Lower lobe of right lung (tissue), 2 donors: ENCODE measurements around the gene KIRREL3. TPM values are rescaled to one million over a fixed set of nuclear protein-coding genes. Genes with fewer than 3 reads are reported as not detected.
A peak's percentile ranks its signal among the peaks of the same experiment; 100 is the strongest.

Experiments used
- ATAC-seq, 2 donors: fragments of 200-7000 bp; cut with Tn5 transposase; one replicate each; pipeline ENCODE4 v1.9.1; 2020 to 2022; ENCODE audit warnings: mild to moderate bottlenecking in 2 of 2, moderate library complexity in 2 of 2
- DNase-seq: peaks from one replicate; pipeline ENCODE4 v3.0.0-alpha.2; 2020
- H3K27ac ChIP-seq: fragments of 200-600 bp; one replicate; pipeline ENCODE4 v1.8.0; 2022
- H3K27me3 ChIP-seq: fragments of 200-600 bp; one replicate; pipeline ENCODE4 v1.8.0; 2022; ENCODE audit warnings: low read depth
- H3K36me3 ChIP-seq: fragments of 200-600 bp; one replicate; pipeline ENCODE4 v1.8.0; 2022; ENCODE audit warnings: mild to moderate bottlenecking
- H3K4me1 ChIP-seq: fragments of 200-600 bp; one replicate; pipeline ENCODE4 v1.8.0; 2022
- H3K4me3 ChIP-seq: fragments of 200-600 bp; one replicate; pipeline ENCODE4 v1.8.0; 2022; ENCODE audit warnings: mild to moderate bottlenecking
- H3K9me3 ChIP-seq: fragments of 200-600 bp; one replicate; pipeline ENCODE4 v1.8.0; 2022
- CTCF ChIP-seq: fragments of 200-600 bp; IDR thresholded peaks from one replicate; pipeline ENCODE4 v1.8.0; 2022; ENCODE audit warnings: antibody characterized with exemption, mild to moderate bottlenecking
- intact Hi-C: fragments of 100-400 bp; cut with DNase I; formaldehyde crosslinking; loops from one replicate; pipeline ENCODE4 v1.11.0; 2022
- total RNA-seq: library from RNA; stranded (reverse); fragmentation: NEBNext Ultra II Directional; extraction: Animal tissue kit (Norgen Biotek cat#: 25700); gene quantifications from one replicate; pipeline ENCODE4 v1.2.1, GENCODE V29; 2021
- donor health status: DM: no; HTN: yes; CAD: no; lungs with severe emphysema.

The KIRREL3 gene
- total RNA-seq, 1 donor from 2014 or later, result 0.15 TPM

- Histone ChIP-seq H3K4me1 (peaks cover 4% of the 10 kb centered on the region), H3K36me3 (no peaks in the 10 kb centered on the region), H3K27ac (no peak overlapping the region), H3K27me3 (peaks cover 13% of the 10 kb centered on the region), H3K9me3 (no peaks in the 10 kb centered on the region), H3K4me3 (no peak overlapping the region)
- ATAC-seq (no peak), DNase-seq (no peak)
- no peak for TF ChIP-seq CTCF
- intact Hi-C loops, result no loop called here
Measured at GRCh38 chr11:126992804-126993111, 7.8 kb downstream of the KIRREL3 start.

DNA sequence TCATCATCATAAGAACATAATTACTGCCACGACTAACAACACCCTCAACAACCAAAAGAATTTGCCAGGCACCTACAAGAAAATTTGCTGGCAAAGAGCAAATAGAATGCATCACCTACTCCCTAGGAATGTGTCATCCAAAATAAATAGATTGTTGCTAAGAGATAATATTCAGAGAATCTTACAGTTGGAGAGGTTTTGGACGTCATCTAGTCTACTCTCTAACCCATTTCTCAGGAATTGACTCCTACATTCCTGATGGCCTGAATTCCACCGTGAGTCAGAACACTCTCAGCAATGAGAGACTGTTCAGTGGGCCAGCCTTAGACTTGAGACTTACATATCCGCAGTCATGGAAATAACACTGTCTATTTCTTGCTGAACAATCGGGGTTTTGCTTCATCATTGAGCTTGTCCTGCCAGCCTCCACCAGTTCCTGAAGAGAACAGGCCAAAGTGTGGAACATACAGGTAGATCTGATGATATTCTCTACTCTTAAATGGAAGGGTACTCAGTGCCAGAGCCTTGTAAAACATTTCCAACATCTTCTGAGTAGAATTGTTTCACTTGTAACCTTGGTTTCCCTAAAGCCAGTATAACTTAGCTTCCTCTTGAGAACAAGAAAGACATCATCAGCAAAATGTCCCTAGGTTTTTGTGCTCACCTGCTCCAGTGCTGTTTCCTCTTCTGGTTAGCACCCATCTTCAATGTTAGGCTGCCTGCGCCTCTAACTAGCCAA lies 8.3 kb downstream of the KIRREL3 start:
- Histone ChIP-seq H3K27me3 (peaks cover 8% of the 10 kb centered on the region), H3K27ac (no peak overlapping the region), H3K36me3 (no peaks in the 10 kb centered on the region), H3K4me1 (peaks cover 4% of the 10 kb centered on the region), H3K9me3 (no peaks in the 10 kb centered on the region), H3K4me3 (no peak overlapping the region)
- DNase-seq, result no peak
- ATAC-seq, result peak; percentile 22 to 29
- intact Hi-C loops, result no loop called here
- no peak for TF ChIP-seq CTCF

DNA sequence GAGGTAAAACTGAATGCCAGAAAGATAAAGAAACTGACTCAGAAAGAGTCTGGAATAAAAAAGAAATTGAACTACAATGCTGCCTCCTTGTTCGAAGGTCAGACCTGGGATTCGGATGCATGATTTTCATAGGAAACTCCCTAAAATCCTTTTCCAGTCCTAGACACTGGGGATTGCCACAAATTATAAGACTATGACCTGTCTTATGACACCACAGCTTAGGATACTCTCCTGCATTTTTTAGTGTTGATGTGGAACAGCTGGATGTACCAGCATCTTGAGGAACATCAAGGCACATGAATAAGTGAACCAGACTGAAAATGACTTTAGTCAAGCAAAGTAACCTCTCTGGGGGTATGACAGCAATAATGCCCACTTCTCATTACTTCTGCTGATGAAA lies 9.0 kb downstream of the KIRREL3 start:
- DNase-seq (no peak), ATAC-seq (no peak)
- H3K9me3 ChIP-seq, result no peaks in the 10 kb centered on the region
- no peaks in the 10 kb centered on the region for H3K36me3 ChIP-seq
- no peak overlapping the region for H3K27ac ChIP-seq
- H3K4me3 ChIP-seq, result no peak overlapping the region
- TF ChIP-seq CTCF, result no peak
- peaks cover 1% of the 10 kb centered on the region for H3K27me3 ChIP-seq
- H3K4me1 ChIP-seq, result peaks cover 4% of the 10 kb centered on the region
- intact Hi-C loops, result no loop called here

DNA sequence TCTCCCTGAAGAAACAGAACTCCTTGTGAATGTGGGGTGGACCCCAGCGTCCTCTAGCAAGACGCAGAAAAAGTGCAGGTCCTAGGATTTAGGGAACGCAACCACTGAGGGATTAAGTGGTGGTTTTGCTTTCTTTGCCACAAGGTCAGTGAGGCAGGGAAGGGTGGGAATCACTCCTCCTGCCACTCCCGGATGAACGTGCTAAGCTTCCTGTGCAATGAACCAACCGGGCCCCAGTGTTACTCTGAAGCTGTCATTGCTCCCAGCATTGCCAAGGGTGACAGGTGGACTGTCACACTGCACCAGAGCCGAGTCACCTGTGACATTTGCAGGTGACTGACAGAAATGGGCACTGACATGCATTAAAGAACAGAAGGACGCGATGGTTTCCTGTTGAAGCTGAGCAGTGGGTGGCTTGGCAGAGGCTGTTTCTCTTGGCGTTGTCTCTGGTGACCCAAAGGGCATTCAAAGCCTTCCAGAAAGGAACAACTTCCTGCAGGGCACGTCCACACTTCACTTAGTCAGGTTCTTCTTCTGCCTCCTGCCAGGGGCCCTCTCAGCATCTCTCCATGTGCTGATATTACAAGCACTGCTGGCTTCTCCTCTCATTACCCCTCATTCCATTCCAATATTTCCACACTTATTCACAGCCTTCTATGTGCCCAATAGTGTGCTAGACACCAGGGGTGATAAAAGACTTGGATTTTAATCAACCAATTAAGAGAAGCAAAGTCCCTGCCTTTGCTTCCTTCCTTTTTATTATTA lies 9.7 kb downstream of the KIRREL3 start:
- Histone ChIP-seq H3K4me1 (peaks cover 4% of the 10 kb centered on the region), H3K9me3 (no peaks in the 10 kb centered on the region), H3K27ac (no peak overlapping the region), H3K4me3 (no peak overlapping the region), H3K36me3 (no peaks in the 10 kb centered on the region), H3K27me3 (no peaks in the 10 kb centered on the region)
- DNase-seq (no peak), ATAC-seq (no peak)
- peak; percentile 3 for TF ChIP-seq CTCF
- intact Hi-C loops, result no loop called here

DNA sequence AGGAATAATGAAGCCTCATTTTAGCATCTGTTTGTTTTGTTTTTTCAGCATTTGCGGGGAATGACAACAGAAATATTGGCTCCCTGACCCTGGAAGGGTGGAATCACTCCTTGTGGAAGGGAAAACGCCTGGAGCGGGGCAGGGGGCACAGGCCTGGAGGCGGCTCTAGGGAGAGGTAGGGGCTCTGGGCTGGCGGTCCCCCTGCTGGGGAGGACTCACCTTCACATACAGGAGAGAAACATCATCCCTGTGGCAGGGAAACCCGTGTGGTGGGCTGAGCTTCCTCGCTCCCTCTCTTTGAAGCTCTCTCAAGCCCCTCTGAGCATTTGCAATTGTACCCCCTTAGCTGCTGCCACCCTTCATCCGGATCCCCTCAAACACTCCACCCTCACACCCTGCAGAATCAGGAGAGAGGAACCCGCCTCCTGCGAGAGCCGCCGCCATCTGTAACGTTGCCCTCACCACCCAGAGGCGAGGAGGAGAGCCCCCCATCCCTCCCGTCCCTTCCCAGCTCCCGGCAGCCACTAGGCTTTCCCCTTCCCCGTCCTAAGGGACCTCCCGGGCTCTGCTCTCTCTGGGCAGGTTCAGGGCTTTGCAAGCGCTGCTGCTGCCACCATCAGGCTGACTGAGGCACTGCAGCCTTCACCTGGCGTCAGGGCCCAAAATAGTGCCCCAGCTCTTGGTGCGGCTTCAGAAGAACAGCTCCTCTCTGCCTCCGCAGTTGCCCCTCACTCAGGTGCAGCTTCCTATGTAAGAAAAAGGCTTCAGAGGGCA lies 10.4 kb downstream of the KIRREL3 start:
- Histone ChIP-seq H3K36me3 (no peaks in the 10 kb centered on the region), H3K4me3 (no peak overlapping the region), H3K9me3 (no peaks in the 10 kb centered on the region), H3K4me1 (peaks cover 4% of the 10 kb centered on the region), H3K27me3 (no peaks in the 10 kb centered on the region), H3K27ac (no peak overlapping the region)
- intact Hi-C loops, result loop anchor here (5.0 to 10.0 kb wide), 2 partner anchors 273 to 545 kb away; no protein-coding TSS in a partner anchor
- ATAC-seq (peak; percentile 86 to 90), DNase-seq (peak; percentile 73)
- TF ChIP-seq CTCF, result peak; percentile 93
